AG20443 (cell line): ENCODE data around the gene PDE1A.

ENCODE experiments used
- DNase-seq: peaks from one replicate; pipeline ENCODE4 v3.0.0; 2012; ENCODE audit warnings: low spot score, mixed read lengths

Gene PDE1A

GRCh38 chr2:182426918-182427240 is at the start of gene PDE1A:
Gene PDE1A, minus strand, starts transcription at chr2:182427036.
- DNase-seq: no peak

- DNase-seq: no peak
Measured at GRCh38 chr2:182473635-182474034, 46.8 kb upstream of the PDE1A start.

- DNase-seq: no peak
Measured at GRCh38 chr2:182463760-182464159, 36.9 kb upstream of the PDE1A start.

GRCh38 chr2:182456784-182457183 is 29.9 kb upstream of the PDE1A start:
- peak; percentile 57 for DNase-seq

- DNase-seq: no peak
Measured at GRCh38 chr2:182452456-182452990, 25.7 kb upstream of the PDE1A start.

- DNase-seq: no peak
Measured at GRCh38 chr2:182448371-182448770, 21.5 kb upstream of the PDE1A start.

- DNase-seq: peak; percentile 61
Measured at GRCh38 chr2:182447863-182448262, 21.0 kb upstream of the PDE1A start.

GRCh38 chr2:182447163-182447562 is 20.3 kb upstream of the PDE1A start:
- no peak for DNase-seq

- no peak for DNase-seq
Measured at GRCh38 chr2:182446087-182446486, 19.3 kb upstream of the PDE1A start.

GRCh38 chr2:182445391-182445965 is 18.6 kb upstream of the PDE1A start:
- DNase-seq: no peak

- DNase-seq: no peak
Measured at GRCh38 chr2:182444806-182445205, 18.0 kb upstream of the PDE1A start.

- DNase-seq: no peak
Measured at GRCh38 chr2:182444170-182444569, 17.3 kb upstream of the PDE1A start.

- DNase-seq: no peak
Measured at GRCh38 chr2:182436252-182436651, 9.4 kb upstream of the PDE1A start.

- DNase-seq: peak; percentile 23
Measured at GRCh38 chr2:182435754-182436153, 8.9 kb upstream of the PDE1A start.

- DNase-seq: no peak
Measured at GRCh38 chr2:182432051-182432450, 5.2 kb upstream of the PDE1A start.

- DNase-seq: no peak
Measured at GRCh38 chr2:182428476-182428875, 1.6 kb upstream of the PDE1A start.

GRCh38 chr2:182426082-182426917 is 536 bp downstream of the PDE1A start:
- DNase-seq: peak; percentile 19

GRCh38 chr2:182422864-182423263 is 4.0 kb downstream of the PDE1A start:
- DNase-seq: no peak

GRCh38 chr2:182420669-182421068 is 6.2 kb downstream of the PDE1A start:
- DNase-seq: no peak

GRCh38 chr2:182416861-182417260 is 10.0 kb downstream of the PDE1A start:
- no peak for DNase-seq

GRCh38 chr2:182416191-182416590 is 10.6 kb downstream of the PDE1A start:
- no peak for DNase-seq

GRCh38 chr2:182415771-182416170 is 11.1 kb downstream of the PDE1A start:
- no peak for DNase-seq

- DNase-seq: no peak
Measured at GRCh38 chr2:182412858-182413257, 14.0 kb downstream of the PDE1A start.

GRCh38 chr2:182410120-182410519 is 16.7 kb downstream of the PDE1A start:
- no peak for DNase-seq
